ENCODE measurements around the gene TMCC3.
A peak's percentile ranks its signal among the peaks of the same experiment; 100 is the strongest.
"Not testable (repeated sequence)": the region's sequence is repeated elsewhere in the genome, so short reads cannot be mapped to it uniquely, and the experiment has no call there.

Gene TMCC3

GRCh38 chr12:94650143-94651056 is at the start of gene TMCC3:
TMCC3 (minus strand) TSS chr12:94650557; CDS start chr12:94650430, 127 bp downstream.
- H3K4me3 ChIP-seq (ENCODE audit: low read depth, low read length), result peak within 1 kb of the TSS; percentile 66
- peaks cover 5% of the 10 kb centered on the region for H3K4me1 ChIP-seq (ENCODE audit: control insufficient read depth, insufficient read depth, low read length)
- H3K9me3 ChIP-seq (ENCODE audit: control insufficient read depth, insufficient read depth, low read length), result no peaks in the 10 kb centered on the region
- H3K27me3 ChIP-seq (ENCODE audit: control insufficient read depth, insufficient read depth, low read length), result peaks cover 21% of the 10 kb centered on the region
- no peaks in the 10 kb centered on the region for H3K36me3 ChIP-seq (ENCODE audit: control insufficient read depth, insufficient read depth, low read length)
- no peak within 1 kb of the TSS for H3K9ac ChIP-seq (ENCODE audit: low read depth, low read length)

- Histone ChIP-seq H3K4me1 (ENCODE audit: control insufficient read depth, insufficient read depth, low read length) (no peaks in the 10 kb centered on the region), H3K4me3 (ENCODE audit: low read depth, low read length) (no peak overlapping the region), H3K9me3 (ENCODE audit: control insufficient read depth, insufficient read depth, low read length) (no peaks in the 10 kb centered on the region), H3K36me3 (ENCODE audit: control insufficient read depth, insufficient read depth, low read length) (no peaks in the 10 kb centered on the region), H3K9ac (ENCODE audit: low read depth, low read length) (no peak overlapping the region), H3K27me3 (ENCODE audit: control insufficient read depth, insufficient read depth, low read length) (no peaks in the 10 kb centered on the region)
Observed at GRCh38 chr12:94699801-94700200, 49.4 kb upstream of the TMCC3 start.

GRCh38 chr12:94698578-94698977 is 48.2 kb upstream of the TMCC3 start:
- no peak overlapping the region for H3K9ac ChIP-seq (ENCODE audit: low read depth, low read length)
- no peaks in the 10 kb centered on the region for H3K27me3 ChIP-seq (ENCODE audit: control insufficient read depth, insufficient read depth, low read length)
- no peaks in the 10 kb centered on the region for H3K9me3 ChIP-seq (ENCODE audit: control insufficient read depth, insufficient read depth, low read length)
- no peaks in the 10 kb centered on the region for H3K4me1 ChIP-seq (ENCODE audit: control insufficient read depth, insufficient read depth, low read length)
- no peak overlapping the region for H3K4me3 ChIP-seq (ENCODE audit: low read depth, low read length)
- no peaks in the 10 kb centered on the region for H3K36me3 ChIP-seq (ENCODE audit: control insufficient read depth, insufficient read depth, low read length)

GRCh38 chr12:94697631-94698030 is 47.3 kb upstream of the TMCC3 start:
- Histone ChIP-seq H3K9me3 (ENCODE audit: control insufficient read depth, insufficient read depth, low read length) (no peaks in the 10 kb centered on the region), H3K4me1 (ENCODE audit: control insufficient read depth, insufficient read depth, low read length) (no peaks in the 10 kb centered on the region), H3K36me3 (ENCODE audit: control insufficient read depth, insufficient read depth, low read length) (no peaks in the 10 kb centered on the region), H3K9ac (ENCODE audit: low read depth, low read length) (no peak overlapping the region), H3K4me3 (ENCODE audit: low read depth, low read length) (no peak overlapping the region), H3K27me3 (ENCODE audit: control insufficient read depth, insufficient read depth, low read length) (no peaks in the 10 kb centered on the region)

GRCh38 chr12:94694732-94695131 is 44.4 kb upstream of the TMCC3 start:
- Histone ChIP-seq H3K36me3 (ENCODE audit: control insufficient read depth, insufficient read depth, low read length) (no peaks in the 10 kb centered on the region), H3K27me3 (ENCODE audit: control insufficient read depth, insufficient read depth, low read length) (no peaks in the 10 kb centered on the region), H3K4me1 (ENCODE audit: control insufficient read depth, insufficient read depth, low read length) (no peaks in the 10 kb centered on the region), H3K4me3 (ENCODE audit: low read depth, low read length) (no peak overlapping the region), H3K9ac (ENCODE audit: low read depth, low read length) (no peak overlapping the region), H3K9me3 (ENCODE audit: control insufficient read depth, insufficient read depth, low read length) (no peaks in the 10 kb centered on the region)

- H3K9me3 ChIP-seq (ENCODE audit: control insufficient read depth, insufficient read depth, low read length); H3K4me3 ChIP-seq (ENCODE audit: low read depth, low read length); H3K27me3 ChIP-seq (ENCODE audit: control insufficient read depth, insufficient read depth, low read length); H3K9ac ChIP-seq (ENCODE audit: low read depth, low read length); H3K4me1 ChIP-seq (ENCODE audit: control insufficient read depth, insufficient read depth, low read length); H3K36me3 ChIP-seq (ENCODE audit: control insufficient read depth, insufficient read depth, low read length): not testable (repeated sequence)
Observed at GRCh38 chr12:94692826-94693225, 42.5 kb upstream of the TMCC3 start.

- no peak overlapping the region for H3K9ac ChIP-seq (ENCODE audit: low read depth, low read length)
- H3K27me3 ChIP-seq (ENCODE audit: control insufficient read depth, insufficient read depth, low read length), result no peaks in the 10 kb centered on the region
- no peaks in the 10 kb centered on the region for H3K9me3 ChIP-seq (ENCODE audit: control insufficient read depth, insufficient read depth, low read length)
- H3K4me1 ChIP-seq (ENCODE audit: control insufficient read depth, insufficient read depth, low read length), result no peaks in the 10 kb centered on the region
- H3K36me3 ChIP-seq (ENCODE audit: control insufficient read depth, insufficient read depth, low read length), result no peaks in the 10 kb centered on the region
- H3K4me3 ChIP-seq (ENCODE audit: low read depth, low read length), result no peak overlapping the region
Observed at GRCh38 chr12:94690198-94690771, 39.9 kb upstream of the TMCC3 start.

- Histone ChIP-seq H3K9me3 (ENCODE audit: control insufficient read depth, insufficient read depth, low read length) (no peaks in the 10 kb centered on the region), H3K4me1 (ENCODE audit: control insufficient read depth, insufficient read depth, low read length) (no peaks in the 10 kb centered on the region), H3K36me3 (ENCODE audit: control insufficient read depth, insufficient read depth, low read length) (no peaks in the 10 kb centered on the region), H3K4me3 (ENCODE audit: low read depth, low read length) (no peak overlapping the region), H3K9ac (ENCODE audit: low read depth, low read length) (no peak overlapping the region), H3K27me3 (ENCODE audit: control insufficient read depth, insufficient read depth, low read length) (no peaks in the 10 kb centered on the region)
Observed at GRCh38 chr12:94689646-94690036, 39.3 kb upstream of the TMCC3 start.

GRCh38 chr12:94689002-94689645 is 38.8 kb upstream of the TMCC3 start:
- Histone ChIP-seq H3K4me3 (ENCODE audit: low read depth, low read length) (no peak overlapping the region), H3K36me3 (ENCODE audit: control insufficient read depth, insufficient read depth, low read length) (no peaks in the 10 kb centered on the region), H3K9ac (ENCODE audit: low read depth, low read length) (no peak overlapping the region), H3K27me3 (ENCODE audit: control insufficient read depth, insufficient read depth, low read length) (no peaks in the 10 kb centered on the region), H3K9me3 (ENCODE audit: control insufficient read depth, insufficient read depth, low read length) (no peaks in the 10 kb centered on the region), H3K4me1 (ENCODE audit: control insufficient read depth, insufficient read depth, low read length) (no peaks in the 10 kb centered on the region)

- H3K4me3 ChIP-seq (ENCODE audit: low read depth, low read length), result no peak overlapping the region
- no peak overlapping the region for H3K9ac ChIP-seq (ENCODE audit: low read depth, low read length)
- H3K9me3 ChIP-seq (ENCODE audit: control insufficient read depth, insufficient read depth, low read length), result no peaks in the 10 kb centered on the region
Observed at GRCh38 chr12:94687891-94688290, 37.5 kb upstream of the TMCC3 start.

GRCh38 chr12:94686834-94687628 is 36.7 kb upstream of the TMCC3 start:
- H3K4me3 ChIP-seq (ENCODE audit: low read depth, low read length), result no peak overlapping the region
- no peaks in the 10 kb centered on the region for H3K36me3 ChIP-seq (ENCODE audit: control insufficient read depth, insufficient read depth, low read length)
- no peaks in the 10 kb centered on the region for H3K27me3 ChIP-seq (ENCODE audit: control insufficient read depth, insufficient read depth, low read length)
- H3K4me1 ChIP-seq (ENCODE audit: control insufficient read depth, insufficient read depth, low read length), result no peaks in the 10 kb centered on the region
- no peaks in the 10 kb centered on the region for H3K9me3 ChIP-seq (ENCODE audit: control insufficient read depth, insufficient read depth, low read length)
- H3K9ac ChIP-seq (ENCODE audit: low read depth, low read length), result no peak overlapping the region

More at GRCh38 chr12:94687891-94688290, 37.5 kb upstream of the TMCC3 start:
- Histone ChIP-seq H3K27me3 (ENCODE audit: control insufficient read depth, insufficient read depth, low read length) (no peaks in the 10 kb centered on the region), H3K4me1 (ENCODE audit: control insufficient read depth, insufficient read depth, low read length) (no peaks in the 10 kb centered on the region), H3K36me3 (ENCODE audit: control insufficient read depth, insufficient read depth, low read length) (no peaks in the 10 kb centered on the region)
